Subcutaneous adipose tissue (tissue), 4 donors: ENCODE results near the gene CCDC134. TPM values are rescaled to one million over a fixed set of nuclear protein-coding genes. Genes with fewer than 3 reads are reported as not detected.

Experiments used
- total RNA-seq, 4 donors: library from RNA; depleted of rRNA; stranded (reverse); fragments of >200 nt; gene quantifications; one replicate each; pipeline ENCODE4 v1.1.0, GENCODE V29; 2016
- TF ChIP-seq, protein P1 (sequence below): fragments of 450-650 bp; IDR thresholded peaks from one replicate; pipeline ENCODE4 v1.5.1; 2016; ENCODE audit warnings: low read depth, mild to moderate bottlenecking, control low read depth, antibody characterized with exemption, moderate library complexity

The CCDC134 gene
- total RNA-seq, 4 donors from 2014 or later = 0.98 to 5.1 (median 2.6) TPM

DNA sequence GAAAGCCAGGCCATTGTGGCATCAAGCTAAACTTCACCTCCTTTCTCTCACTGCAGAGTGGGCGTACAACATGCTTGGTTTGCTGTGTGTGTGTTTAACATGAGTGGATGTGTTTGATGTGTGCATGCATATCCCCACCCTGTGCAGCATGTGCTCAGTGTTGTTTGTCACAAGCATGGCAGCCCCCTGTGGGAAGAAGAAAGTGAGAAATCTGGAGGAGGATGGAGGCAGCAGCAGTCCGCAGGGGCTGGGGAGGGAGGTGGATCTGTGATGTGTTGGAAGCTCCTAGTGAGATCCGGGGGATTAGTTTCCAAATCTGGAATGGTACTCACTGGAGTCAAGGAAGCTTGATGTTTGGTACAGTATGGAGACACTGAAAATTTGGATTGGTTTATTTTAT is 24.1 kb upstream of the CCDC134 start:
- TF ChIP-seq, protein P1, sequence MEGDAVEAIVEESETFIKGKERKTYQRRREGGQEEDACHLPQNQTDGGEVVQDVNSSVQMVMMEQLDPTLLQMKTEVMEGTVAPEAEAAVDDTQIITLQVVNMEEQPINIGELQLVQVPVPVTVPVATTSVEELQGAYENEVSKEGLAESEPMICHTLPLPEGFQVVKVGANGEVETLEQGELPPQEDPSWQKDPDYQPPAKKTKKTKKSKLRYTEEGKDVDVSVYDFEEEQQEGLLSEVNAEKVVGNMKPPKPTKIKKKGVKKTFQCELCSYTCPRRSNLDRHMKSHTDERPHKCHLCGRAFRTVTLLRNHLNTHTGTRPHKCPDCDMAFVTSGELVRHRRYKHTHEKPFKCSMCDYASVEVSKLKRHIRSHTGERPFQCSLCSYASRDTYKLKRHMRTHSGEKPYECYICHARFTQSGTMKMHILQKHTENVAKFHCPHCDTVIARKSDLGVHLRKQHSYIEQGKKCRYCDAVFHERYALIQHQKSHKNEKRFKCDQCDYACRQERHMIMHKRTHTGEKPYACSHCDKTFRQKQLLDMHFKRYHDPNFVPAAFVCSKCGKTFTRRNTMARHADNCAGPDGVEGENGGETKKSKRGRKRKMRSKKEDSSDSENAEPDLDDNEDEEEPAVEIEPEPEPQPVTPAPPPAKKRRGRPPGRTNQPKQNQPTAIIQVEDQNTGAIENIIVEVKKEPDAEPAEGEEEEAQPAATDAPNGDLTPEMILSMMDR = no peak

DNA sequence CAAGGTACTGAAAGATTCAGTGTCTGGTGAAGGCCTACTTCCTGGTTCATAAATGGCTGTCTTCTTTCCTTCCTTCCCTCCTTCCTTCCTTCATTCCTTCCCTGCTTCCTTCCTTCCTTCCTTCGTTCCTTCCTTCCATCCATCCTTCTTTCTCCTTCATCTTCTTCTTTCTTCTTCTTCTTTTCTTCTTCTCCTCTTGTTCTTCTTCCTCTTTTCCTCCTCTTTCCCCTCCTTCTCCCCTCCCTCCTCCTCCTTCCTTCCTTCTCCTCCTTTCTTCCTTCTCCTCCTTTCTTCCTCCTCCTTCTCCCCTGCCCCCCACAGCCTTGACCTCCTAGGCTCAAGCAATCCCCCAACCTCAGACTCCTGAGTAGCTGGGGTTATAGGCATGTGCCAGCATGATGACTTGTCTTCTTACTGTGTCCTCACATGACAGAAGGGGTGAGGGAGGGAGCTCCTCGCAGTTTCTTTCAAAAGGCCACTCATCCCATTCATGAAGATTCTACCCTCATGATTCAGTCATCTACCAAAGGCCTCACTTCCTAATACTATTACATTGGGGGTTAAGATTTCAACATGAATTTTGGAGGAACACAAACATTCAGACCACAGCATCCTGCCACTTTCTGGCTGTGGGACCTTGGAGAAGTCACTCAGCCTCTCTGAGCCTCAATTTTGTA is 22.6 kb upstream of the CCDC134 start:
- TF ChIP-seq, protein P1 = no peak

DNA sequence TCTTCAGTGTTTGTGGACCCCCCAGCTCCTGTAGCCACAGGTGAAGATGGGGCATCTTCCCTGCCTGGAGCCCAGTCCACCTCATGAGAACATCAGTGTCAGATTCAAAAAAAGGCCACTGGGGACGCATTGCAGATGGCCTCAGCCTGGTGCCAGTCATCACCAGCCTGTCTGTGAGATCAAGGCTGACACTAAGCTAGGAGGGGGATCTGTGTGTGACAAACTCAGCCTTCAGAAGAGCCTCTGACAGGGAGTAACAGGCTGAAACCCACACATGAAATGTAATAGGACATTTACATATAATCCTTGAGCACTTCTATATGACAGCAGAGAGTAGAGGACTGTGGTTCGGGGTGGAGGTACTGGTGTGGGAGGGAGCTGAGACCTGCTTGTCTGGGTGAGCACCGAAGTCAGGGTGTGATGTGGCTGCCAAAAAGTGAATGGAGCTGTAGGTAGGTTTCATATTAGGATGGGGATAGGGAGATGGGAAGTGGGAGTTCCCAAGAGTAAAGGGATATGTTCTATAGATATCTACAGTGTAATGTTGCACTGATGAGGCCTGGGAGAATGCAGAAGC is 20.5 kb upstream of the CCDC134 start:
- TF ChIP-seq, protein P1 = no peak

DNA sequence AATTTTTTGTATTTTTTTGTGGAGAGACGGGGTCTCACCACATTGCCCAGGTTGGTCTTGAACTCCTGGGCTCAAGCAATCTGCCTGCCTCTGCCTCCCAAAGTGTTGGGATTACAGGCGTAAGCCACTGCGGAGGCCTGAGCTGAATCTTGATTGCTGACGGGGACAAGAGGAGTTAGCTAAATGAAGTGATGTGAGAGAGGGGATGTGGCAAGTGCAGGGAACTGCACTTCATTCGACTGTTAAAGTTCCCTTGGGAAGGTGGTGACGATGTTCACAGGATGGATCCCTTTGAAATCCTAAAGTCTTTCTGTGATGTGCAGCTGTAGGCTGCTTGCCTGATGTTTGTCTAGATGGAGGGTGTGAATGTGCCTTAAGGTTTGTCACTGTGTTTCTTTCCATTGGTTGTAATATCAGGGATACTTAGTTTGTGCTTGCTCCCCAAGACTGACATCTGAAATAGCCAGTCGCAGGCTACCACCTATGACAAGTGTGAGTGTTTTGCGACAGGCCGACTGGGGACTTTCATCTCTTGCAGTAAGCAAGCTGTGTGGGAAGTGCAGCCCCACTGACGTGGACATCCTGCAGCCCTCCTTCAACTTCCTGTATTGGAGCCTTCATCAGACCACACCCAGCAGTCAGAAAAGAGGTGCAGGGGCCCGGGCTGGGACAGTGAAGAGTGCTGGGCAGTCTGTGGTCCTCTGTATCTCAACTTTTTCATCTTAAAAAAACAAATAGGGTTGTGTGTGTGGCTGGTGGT is 19.6 kb upstream of the CCDC134 start:
- TF ChIP-seq, protein P1 = no peak

DNA sequence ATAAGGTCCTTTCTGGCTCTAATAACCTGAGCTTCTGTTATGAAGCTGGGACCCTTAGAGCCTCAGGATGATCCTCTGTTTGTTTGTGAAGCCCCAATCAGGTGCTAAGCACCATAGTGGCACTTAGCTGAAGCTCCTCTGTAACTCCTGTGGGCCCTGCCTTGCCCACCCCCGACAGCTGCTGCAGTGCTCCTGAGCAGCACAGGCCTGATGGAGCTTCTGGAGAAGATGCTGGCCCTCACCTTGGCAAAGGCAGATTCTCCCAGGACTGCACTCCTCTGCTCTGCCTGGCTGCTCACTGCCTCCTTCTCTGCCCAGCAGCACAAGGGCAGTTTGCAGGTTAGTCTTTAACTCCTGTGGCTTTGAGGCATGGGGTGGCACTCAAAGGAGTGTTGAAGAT is 19.0 kb upstream of the CCDC134 start:
- TF ChIP-seq, protein P1 = no peak

DNA sequence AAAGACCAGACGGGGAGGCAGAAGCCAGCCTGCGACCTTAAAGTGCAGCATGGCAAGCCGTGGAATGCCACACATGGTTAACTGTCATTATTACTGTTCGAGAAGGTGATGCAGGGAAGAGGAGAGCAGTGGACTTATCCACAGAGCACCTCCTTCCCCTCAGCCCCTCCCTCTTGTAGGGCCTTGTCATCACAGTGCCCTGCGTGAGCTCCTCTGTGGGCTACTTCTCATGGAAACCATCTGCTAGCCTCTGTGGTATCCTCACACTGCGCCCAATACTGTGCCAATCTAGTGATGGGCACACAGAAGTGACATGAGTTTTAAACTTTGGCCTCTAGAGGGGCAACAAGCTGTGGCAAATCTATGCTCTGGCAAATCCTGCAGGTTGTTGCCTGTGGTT is 18.2 kb upstream of the CCDC134 start:
- TF ChIP-seq, protein P1 = no peak

DNA sequence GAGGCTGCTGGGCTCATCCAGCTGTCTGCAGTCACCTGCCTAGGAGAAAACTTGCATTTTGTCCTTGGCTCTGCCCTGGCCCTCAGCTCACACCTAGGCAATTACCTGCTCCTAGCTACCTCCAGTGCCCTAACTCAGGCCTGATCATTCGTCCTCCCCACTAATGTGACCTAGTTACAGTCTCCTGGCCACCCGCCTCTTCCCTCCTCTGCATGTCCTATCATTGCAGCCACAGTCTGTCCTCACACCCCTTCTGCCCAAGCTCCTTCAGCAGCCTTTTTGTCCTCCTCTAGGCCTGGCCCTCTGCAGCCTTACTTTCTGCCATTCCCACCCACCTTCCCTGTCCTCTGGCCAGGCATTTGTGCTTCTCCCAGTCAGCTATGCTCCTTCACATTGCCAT is 17.7 kb upstream of the CCDC134 start:
- TF ChIP-seq, protein P1 = no peak
